GM21619 (cell line): ENCODE results near the gene TCEA3.

Experiments used
- ATAC-seq: cut with Tn5 transposase; IDR thresholded peaks from one replicate; pipeline ENCODE4 v1.9.1; 2021; ENCODE audit not compliant: unreplicated experiment

TCEA3 gene

GRCh38 chr1:23422241-23422877, 2.2 kb downstream of the TCEA3 start:
- ATAC-seq: no peak

- ATAC-seq: no peak
These were observed 2.8 kb downstream of the TCEA3 start for GRCh38 chr1:23421753-23422240.

- no peak for ATAC-seq
These were observed 3.2 kb downstream of the TCEA3 start for GRCh38 chr1:23421343-23421742.

GRCh38 chr1:23420778-23421177, 3.8 kb downstream of the TCEA3 start:
- no peak for ATAC-seq

- no peak for ATAC-seq
These were observed 5.4 kb downstream of the TCEA3 start for GRCh38 chr1:23419180-23419579.

- ATAC-seq: no peak
These were observed 7.0 kb downstream of the TCEA3 start for GRCh38 chr1:23417570-23417969.

- no peak for ATAC-seq
These were observed 7.6 kb downstream of the TCEA3 start for GRCh38 chr1:23416964-23417363.

GRCh38 chr1:23408797-23409290, 15.7 kb downstream of the TCEA3 start:
- no peak for ATAC-seq

GRCh38 chr1:23407016-23407630, 17.4 kb downstream of the TCEA3 start:
- no peak for ATAC-seq

GRCh38 chr1:23405946-23406345, 18.6 kb downstream of the TCEA3 start:
- no peak for ATAC-seq

GRCh38 chr1:23403735-23404486, 20.6 kb downstream of the TCEA3 start:
- ATAC-seq: no peak

- ATAC-seq: no peak
These were observed 21.2 kb downstream of the TCEA3 start for GRCh38 chr1:23403355-23403734.

- no peak for ATAC-seq
These were observed 21.6 kb downstream of the TCEA3 start for GRCh38 chr1:23403038-23403336.

- no peak for ATAC-seq
These were observed 22.1 kb downstream of the TCEA3 start for GRCh38 chr1:23402286-23403037.

GRCh38 chr1:23401313-23401712, 23.2 kb downstream of the TCEA3 start:
- no peak for ATAC-seq

GRCh38 chr1:23400324-23401114, 24.0 kb downstream of the TCEA3 start:
- ATAC-seq: no peak

- ATAC-seq: no peak
These were observed 25.3 kb downstream of the TCEA3 start for GRCh38 chr1:23399229-23399628.

GRCh38 chr1:23397908-23398307, 26.6 kb downstream of the TCEA3 start:
- no peak for ATAC-seq

GRCh38 chr1:23396380-23396779, 28.2 kb downstream of the TCEA3 start:
- no peak for ATAC-seq

- ATAC-seq: no peak
These were observed 28.7 kb downstream of the TCEA3 start for GRCh38 chr1:23395849-23396248.
